ENCODE results near the gene PLXNA4. TPM values are rescaled to one million over a fixed set of nuclear protein-coding genes. Genes with fewer than 3 reads are reported as not detected.

PLXNA4 gene
- total RNA-seq, 2 donors from 2014 or later, result 9.5 to 18.0 TPM

DNA sequence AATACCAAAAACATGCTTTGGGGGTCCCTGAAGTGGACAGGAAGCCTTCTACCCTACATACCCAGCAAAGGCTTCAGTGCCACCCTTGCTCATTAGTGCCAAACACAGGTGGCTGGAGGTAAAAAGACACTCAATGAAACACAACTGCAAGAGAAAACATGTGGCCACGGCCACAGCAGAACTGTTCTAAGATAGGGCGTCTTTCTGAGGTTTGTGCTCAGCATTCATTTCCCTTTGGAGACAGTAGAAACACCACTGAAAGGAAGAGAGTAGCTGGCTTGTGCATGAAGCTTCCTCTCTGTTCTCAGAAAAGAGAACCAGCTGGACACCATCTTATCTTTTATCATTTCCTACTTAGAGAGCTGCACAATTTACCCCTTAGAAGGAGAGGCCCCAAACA is 143.0 kb downstream of the PLXNA4 start:
- Histone ChIP-seq H3K36me3 (no peaks in the 10 kb centered on the region), H3K27ac (no peak overlapping the region), H3K9me3 (no peaks in the 10 kb centered on the region), H3K4me3 (no peak overlapping the region), H3K27me3 (no peaks in the 10 kb centered on the region), H3K4me1 (peaks cover 0 to 39% of the 10 kb centered on the region in 2 donors)
- no peak for DNase-seq (ENCODE audit: low spot score)
- TF ChIP-seq, protein P1, sequence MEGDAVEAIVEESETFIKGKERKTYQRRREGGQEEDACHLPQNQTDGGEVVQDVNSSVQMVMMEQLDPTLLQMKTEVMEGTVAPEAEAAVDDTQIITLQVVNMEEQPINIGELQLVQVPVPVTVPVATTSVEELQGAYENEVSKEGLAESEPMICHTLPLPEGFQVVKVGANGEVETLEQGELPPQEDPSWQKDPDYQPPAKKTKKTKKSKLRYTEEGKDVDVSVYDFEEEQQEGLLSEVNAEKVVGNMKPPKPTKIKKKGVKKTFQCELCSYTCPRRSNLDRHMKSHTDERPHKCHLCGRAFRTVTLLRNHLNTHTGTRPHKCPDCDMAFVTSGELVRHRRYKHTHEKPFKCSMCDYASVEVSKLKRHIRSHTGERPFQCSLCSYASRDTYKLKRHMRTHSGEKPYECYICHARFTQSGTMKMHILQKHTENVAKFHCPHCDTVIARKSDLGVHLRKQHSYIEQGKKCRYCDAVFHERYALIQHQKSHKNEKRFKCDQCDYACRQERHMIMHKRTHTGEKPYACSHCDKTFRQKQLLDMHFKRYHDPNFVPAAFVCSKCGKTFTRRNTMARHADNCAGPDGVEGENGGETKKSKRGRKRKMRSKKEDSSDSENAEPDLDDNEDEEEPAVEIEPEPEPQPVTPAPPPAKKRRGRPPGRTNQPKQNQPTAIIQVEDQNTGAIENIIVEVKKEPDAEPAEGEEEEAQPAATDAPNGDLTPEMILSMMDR (IDR thresholded peaks at IDR 0.05), result no peak

DNA sequence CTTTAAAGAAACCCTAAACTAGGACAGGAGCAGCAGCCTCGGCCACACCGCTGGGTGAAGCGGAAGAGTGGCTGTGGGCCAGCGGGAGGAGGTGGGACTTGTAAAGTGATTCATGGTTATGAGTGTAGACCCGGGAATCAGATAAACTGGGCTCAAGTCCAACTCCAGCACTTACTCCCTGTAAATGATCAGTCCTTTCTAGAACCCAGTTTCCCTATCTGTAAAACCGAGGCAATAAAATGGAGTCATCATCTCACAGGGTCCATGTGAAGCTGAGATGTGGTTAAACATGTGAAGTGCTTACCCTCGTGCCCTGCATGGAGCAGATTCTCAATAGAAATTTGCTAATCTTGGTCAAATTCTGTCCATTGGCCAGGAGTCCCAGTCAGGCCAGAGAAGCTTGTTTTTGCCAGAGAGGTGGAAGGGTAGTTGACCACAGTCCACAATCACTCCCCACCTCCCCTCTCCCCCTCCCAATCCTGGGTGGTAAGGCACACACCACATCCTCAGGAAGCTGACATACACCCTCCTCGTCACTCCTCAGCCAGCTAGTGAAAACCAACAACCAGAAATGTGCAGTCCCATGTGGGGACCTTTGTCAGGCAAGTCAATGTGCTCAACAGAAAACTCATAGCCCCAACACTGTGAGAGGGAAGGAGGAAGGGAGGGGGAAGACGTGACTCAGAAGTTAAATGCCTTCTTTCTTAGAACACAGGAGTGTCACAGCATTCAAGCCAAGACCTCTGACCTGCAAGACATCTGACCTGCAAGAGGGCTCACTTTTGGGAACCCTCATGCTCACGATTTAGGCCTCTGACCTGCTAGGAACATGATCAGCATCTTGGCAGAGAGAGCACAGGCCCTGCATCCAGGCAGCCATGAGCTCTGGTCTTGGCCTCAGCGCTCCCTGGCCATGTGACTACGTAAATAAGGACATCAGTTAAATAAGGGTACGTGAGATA is 145.1 kb downstream of the PLXNA4 start:
- H3K9me3 ChIP-seq, result no peaks in the 10 kb centered on the region
- TF ChIP-seq, protein P1 (IDR thresholded peaks at IDR 0.05), result no peak
- H3K27me3 ChIP-seq, result no peaks in the 10 kb centered on the region
- H3K4me1 ChIP-seq, result peaks cover 0 to 21% of the 10 kb centered on the region in 2 donors
- H3K27ac ChIP-seq, result peak overlapping the region in 1 of 2 donors; percentile 10
- no peaks in the 10 kb centered on the region for H3K36me3 ChIP-seq
- no peak overlapping the region for H3K4me3 ChIP-seq
- DNase-seq (ENCODE audit: low spot score), result peak; percentile 79

DNA sequence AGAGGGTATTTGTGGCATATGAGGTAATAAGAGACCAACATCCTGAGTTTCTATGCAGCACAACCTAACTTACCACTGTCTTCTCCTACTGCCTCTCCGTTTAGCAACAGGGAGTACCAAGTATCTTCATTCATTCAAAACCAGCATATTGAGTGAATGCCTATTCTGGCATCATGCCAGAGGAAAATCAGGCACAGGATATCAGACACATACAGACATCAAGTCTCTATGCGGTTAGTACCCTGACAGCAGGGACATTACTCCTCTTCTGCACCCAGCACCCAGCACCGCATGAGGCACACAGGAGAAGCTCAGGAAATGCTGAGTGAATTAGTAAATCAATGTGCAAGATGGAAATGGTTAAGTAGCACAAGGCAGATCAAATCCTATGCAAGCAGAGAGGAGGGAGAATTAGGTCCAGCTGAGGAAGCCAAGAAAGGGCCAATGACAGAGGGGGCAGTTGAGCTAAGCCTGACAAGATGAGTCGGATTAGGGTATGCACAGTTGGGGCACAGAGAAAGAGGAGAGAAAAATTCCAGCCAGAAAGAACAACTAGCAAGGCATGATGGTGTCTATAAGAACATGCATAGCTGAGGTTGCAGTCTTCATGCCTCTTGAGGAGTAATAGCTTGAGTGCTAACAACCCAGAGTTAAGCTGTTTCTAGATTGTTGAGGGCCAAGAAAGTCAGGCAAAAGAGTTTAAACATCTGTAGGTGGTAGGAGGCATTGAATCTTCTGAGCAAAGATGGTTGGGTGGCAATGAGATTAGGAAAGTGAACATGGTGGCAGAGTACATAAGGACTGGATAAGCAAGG is 146.0 kb downstream of the PLXNA4 start:
- TF ChIP-seq, protein P1 (IDR thresholded peaks at IDR 0.05), result no peak
- DNase-seq (ENCODE audit: low spot score), result no peak
- Histone ChIP-seq H3K4me1 (peaks cover 0 to 12% of the 10 kb centered on the region in 2 donors), H3K9me3 (no peaks in the 10 kb centered on the region), H3K27ac (no peak overlapping the region), H3K36me3 (no peaks in the 10 kb centered on the region), H3K27me3 (no peaks in the 10 kb centered on the region), H3K4me3 (no peak overlapping the region)

DNA sequence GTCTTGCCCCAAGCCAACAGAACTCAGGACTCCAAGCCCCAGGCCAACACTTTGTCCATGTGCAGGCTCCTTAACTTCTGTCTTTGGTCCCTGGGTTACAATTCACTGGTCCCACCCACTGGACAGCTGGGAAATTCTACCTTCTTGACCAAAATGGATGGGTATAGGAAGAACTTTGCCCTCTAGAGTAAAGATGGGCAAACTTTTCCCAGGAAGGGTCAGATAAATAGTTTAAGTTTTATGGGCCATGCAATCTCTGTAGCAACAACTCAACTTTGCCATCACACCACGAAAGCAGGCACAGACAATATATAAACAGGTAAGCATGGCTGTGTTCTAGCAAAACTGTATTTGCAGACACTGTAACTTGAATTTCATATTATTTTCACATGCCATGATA is 147.1 kb downstream of the PLXNA4 start:
- Histone ChIP-seq H3K4me1 (peaks cover 0 to 21% of the 10 kb centered on the region in 2 donors), H3K27me3 (no peaks in the 10 kb centered on the region), H3K9me3 (no peaks in the 10 kb centered on the region), H3K4me3 (no peak overlapping the region), H3K27ac (no peak overlapping the region), H3K36me3 (no peaks in the 10 kb centered on the region)
- DNase-seq (ENCODE audit: low spot score), result no peak
- TF ChIP-seq, protein P1 (IDR thresholded peaks at IDR 0.05), result no peak

DNA sequence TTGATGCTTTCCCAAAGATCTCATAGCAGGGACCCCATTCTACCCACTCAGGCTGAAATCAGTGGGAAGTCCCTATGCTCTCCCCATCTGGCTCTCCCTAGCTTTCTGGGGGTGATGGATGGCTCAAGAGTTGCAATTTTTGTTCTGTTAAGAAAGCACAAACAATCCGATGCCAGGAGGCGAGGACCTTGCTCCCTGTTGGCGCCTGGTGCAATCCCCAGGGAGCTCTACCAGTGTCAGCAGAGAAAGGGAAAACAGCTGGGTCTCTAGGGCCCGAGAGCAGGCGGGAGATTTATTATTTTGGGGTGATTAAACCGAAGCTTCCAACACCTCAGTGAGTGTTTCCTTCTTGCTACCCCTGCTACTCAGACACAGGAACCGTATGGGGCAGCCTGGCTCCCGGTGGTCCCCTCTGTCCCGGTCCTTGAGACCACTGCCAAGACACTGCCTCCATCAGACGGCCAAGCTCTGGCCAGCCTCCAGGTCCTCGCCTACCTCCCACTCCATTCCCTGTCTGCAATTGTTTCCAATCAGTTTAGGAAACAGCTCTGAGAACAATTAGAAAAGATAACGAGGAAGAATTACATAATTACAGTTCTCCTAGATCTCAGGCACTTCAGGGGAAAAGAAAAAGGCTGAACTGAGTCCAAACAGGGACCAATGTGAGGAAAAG is 147.9 kb downstream of the PLXNA4 start:
- H3K27ac ChIP-seq, result no peak overlapping the region
- H3K4me1 ChIP-seq, result peaks cover 0 to 28% of the 10 kb centered on the region in 2 donors

More for the DNA sequence above, 147.9 kb downstream of the PLXNA4 start:
- H3K4me3 ChIP-seq, result no peak overlapping the region
- no peaks in the 10 kb centered on the region for H3K36me3 ChIP-seq
- TF ChIP-seq, protein P1 (IDR thresholded peaks at IDR 0.05), result no peak
- no peaks in the 10 kb centered on the region for H3K9me3 ChIP-seq
- no peaks in the 10 kb centered on the region for H3K27me3 ChIP-seq
- no peak for DNase-seq (ENCODE audit: low spot score)

All from right atrium auricular region (tissue), 2 donors.